ENCODE measurements around the gene RPL36. TPM values are rescaled to one million over a fixed set of nuclear protein-coding genes. Genes with fewer than 3 reads are reported as not detected.

Gene RPL36
- total and polyA plus RNA-seq, 11 donors = 255 to 981 (median 391) TPM

DNA sequence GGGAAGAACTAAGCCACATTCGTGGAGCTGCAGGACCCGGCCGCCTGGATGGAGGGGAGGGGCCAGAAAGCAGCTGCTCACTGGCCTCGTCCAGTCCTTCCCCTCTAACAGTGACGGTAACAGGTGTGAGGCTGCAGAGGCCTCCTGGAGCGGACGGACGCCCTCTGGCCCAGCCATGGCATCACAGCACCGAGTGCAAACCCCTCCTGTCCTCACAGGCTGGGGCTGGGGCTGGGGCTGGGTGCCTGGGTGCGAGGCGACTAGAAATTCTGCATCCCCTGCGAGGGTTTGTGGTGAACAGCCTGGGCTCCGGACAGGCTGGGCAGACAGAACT, 13.4 kb upstream of the RPL36 start:
- TF ChIP-seq CTCF (IDR thresholded peaks at IDR 0.05) (no peak), POLR2A (IDR thresholded peaks at IDR 0.05) (no peak)
- ATAC-seq (no peak), DNase-seq (no peak)
- intact Hi-C loops (cut with DNase I) = loop anchor here in 3 of 10 donors (5.0 to 10.0 kb wide), 2 partner anchors 49 to 52 kb away; partner anchors contain the start of genes SAFB (in 1 of the 3) and SAFB2 (in 1 of the 3)
- Histone ChIP-seq H3K4me3 (no peak overlapping the region), H3K27ac (no peak overlapping the region), H3K9me3 (no peaks in the 10 kb centered on the region), H3K27me3 (no peaks in the 10 kb centered on the region), H3K4me1 (peaks cover 0 to 36% (median 15%) of the 10 kb centered on the region in 12 donors), H3K36me3 (peaks cover 0 to 11% (median 3%) of the 10 kb centered on the region in 9 donors)
- 71 to 100% (median 77%) methylated on average over 4 to 13 of the region's 13 CpGs for WGBS, 4 donors

DNA sequence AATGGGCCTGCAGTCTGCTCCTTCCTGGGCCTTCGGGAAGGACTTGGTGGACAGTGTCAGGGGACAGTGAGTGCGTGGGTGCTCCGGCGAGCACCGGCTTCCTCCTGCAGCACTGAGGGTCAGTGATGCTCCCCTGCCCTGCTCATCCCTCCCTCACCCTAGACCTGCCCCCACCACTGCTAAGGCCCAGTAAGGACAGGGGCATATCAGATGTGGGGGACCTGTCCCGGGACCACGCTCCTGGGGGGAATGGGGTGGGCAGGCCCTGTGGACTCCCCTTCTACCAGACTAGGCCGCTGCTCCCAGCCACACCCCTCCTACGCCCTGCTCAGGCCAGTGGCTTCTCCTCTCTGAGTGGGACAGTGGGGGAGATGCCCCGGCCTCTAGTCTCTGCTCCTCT, 13.0 kb upstream of the RPL36 start:
- H3K4me1 ChIP-seq = peaks cover 0 to 36% (median 15%) of the 10 kb centered on the region in 12 donors
- peaks cover 0 to 11% (median 3%) of the 10 kb centered on the region in 9 donors for H3K36me3 ChIP-seq
- H3K27me3 ChIP-seq = no peaks in the 10 kb centered on the region
- H3K27ac ChIP-seq = no peak overlapping the region
- DNase-seq (no peak), ATAC-seq (no peak)
- WGBS, 4 donors = 83 to 94% (median 93%) methylated on average over 7 to 10 of the region's 10 CpGs
- intact Hi-C loops (cut with DNase I) = loop anchor here in 3 of 10 donors (5.0 to 10.0 kb wide), 2 partner anchors 50 to 52 kb away; partner anchors contain the start of genes SAFB (in 1 of the 3) and SAFB2 (in 1 of the 3)
- no peak for TF ChIP-seq POLR2A (IDR thresholded peaks at IDR 0.05)
- TF ChIP-seq CTCF (IDR thresholded peaks at IDR 0.05) = no peak
- no peak overlapping the region for H3K4me3 ChIP-seq
- H3K9me3 ChIP-seq = no peaks in the 10 kb centered on the region

- 90 to 94% (median 91%) methylated on average over 7 to 9 of the region's 9 CpGs for WGBS, 4 donors
- no peak for TF ChIP-seq CTCF (IDR thresholded peaks at IDR 0.05)
- TF ChIP-seq POLR2A (IDR thresholded peaks at IDR 0.05) = no peak
- H3K27ac ChIP-seq = no peak overlapping the region
- H3K4me3 ChIP-seq = no peak overlapping the region
- peaks cover 0 to 11% (median 3%) of the 10 kb centered on the region in 9 donors for H3K36me3 ChIP-seq
- intact Hi-C loops (cut with DNase I) = loop anchor here in 3 of 10 donors (5.0 to 10.0 kb wide), 2 partner anchors 50 to 53 kb away; partner anchors contain the start of genes SAFB (in 1 of the 3) and SAFB2 (in 1 of the 3)
- no peaks in the 10 kb centered on the region for H3K9me3 ChIP-seq
- peaks cover 0 to 36% (median 15%) of the 10 kb centered on the region in 12 donors for H3K4me1 ChIP-seq
- H3K27me3 ChIP-seq = no peaks in the 10 kb centered on the region
- DNase-seq (no peak), ATAC-seq (no peak)
Observed at GRCh38 chr19:5677580-5677979, 12.5 kb upstream of the RPL36 start.

DNA sequence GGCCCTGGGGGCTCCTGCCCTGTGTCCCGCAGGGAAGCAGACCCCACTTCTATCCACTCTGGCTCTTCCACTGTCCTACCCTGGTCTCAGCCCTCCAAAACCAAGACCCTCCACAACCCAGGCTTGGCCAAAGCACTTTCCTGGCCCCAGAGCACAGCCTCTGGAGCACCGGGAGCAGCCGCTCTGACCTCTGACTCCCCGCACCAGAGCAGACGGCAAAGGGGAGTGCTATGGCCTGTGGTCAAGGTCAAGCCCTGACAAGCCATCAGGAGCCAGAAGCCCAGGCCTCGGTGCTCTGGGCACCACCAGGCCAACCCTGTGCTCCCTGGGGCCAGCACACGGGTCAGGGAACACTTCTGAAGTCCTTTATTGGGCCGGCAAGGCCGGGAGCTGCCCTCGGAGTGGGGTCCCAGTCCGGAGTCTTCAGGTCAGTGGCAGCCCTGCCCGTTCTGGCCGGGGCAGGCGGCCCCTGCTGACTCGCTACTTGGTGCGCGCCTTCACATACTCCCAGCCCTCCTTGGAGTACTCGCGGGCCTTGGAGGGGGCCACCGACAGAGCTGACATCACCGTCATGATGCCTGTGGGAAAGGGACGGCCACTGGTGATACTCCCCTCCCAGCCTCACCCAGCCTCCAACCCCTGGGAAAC, 11.9 kb upstream of the RPL36 start:
- WGBS, 4 donors = 89 to 93% (median 91%) methylated on average over 10 to 22 of the region's 22 CpGs
- peaks cover 0 to 11% (median 3%) of the 10 kb centered on the region in 9 donors for H3K36me3 ChIP-seq
- DNase-seq (no peak), ATAC-seq (no peak)
- H3K27me3 ChIP-seq = no peaks in the 10 kb centered on the region
- no peaks in the 10 kb centered on the region for H3K9me3 ChIP-seq
- TF ChIP-seq POLR2A (IDR thresholded peaks at IDR 0.05) (no peak), CTCF (IDR thresholded peaks at IDR 0.05) (no peak)
- no peak overlapping the region for H3K27ac ChIP-seq
- peaks cover 0 to 36% (median 15%) of the 10 kb centered on the region in 12 donors for H3K4me1 ChIP-seq
- no peak overlapping the region for H3K4me3 ChIP-seq
- intact Hi-C loops (cut with DNase I) = loop anchor here in 3 of 10 donors (5.0 to 10.0 kb wide), 2 partner anchors 51 to 53 kb away; partner anchors contain the start of genes SAFB (in 1 of the 3) and SAFB2 (in 1 of the 3)

All from heart left ventricle (tissue), 16 donors.